GM23248 (cell line): Measurements from ENCODE around the gene AHRR.

Source experiments
- EZH2 ChIP-seq: fragments of 200-600 bp; sonication (generic); IDR thresholded peaks from 2 replicates; pipeline ENCODE4 v1.6.1; 2018; ENCODE audit warnings: antibody characterized with exemption, mild to moderate bottlenecking; ENCODE audit not compliant: insufficient read depth, poor library complexity, severe bottlenecking
- EZH2phosphoT487 ChIP-seq: fragments of 200-600 bp; sonication (generic); IDR thresholded peaks from 2 replicates; pipeline ENCODE4 v1.6.1; 2018; ENCODE audit warnings: antibody characterized with exemption, moderate library complexity, mild to moderate bottlenecking, low read depth; ENCODE audit not compliant: insufficient read depth

GRCh38 chr5:462051-462481 lies 140.6 kb downstream of the AHRR start:
- TF ChIP-seq EZH2 (no peak), EZH2phosphoT487 (no peak)
